IMR-90 (cell line): ENCODE results near the gene KLK8. TPM values are rescaled to one million over a fixed set of nuclear protein-coding genes. Genes with fewer than 3 reads are reported as not detected.

Source experiments
- ATAC-seq: fragments of 200-7000 bp; cut with Tn5 transposase; 2 replicates; pipeline ENCODE4 v1.9.1; 2020; ENCODE audit warnings: low read depth, mild to moderate bottlenecking, moderate library complexity
- BruUV-seq: library from RNA; stranded (reverse); fragments of 400-500 nt; replicated peaks from 2 replicates; lab custom pipeline; 2021; lab: Mats Ljungman, UMichigan
- CTCF ChIA-PET: fragments of 300-600 bp; formaldehyde crosslinking; extraction: SDS; loops from one replicate; lab custom pipeline; 2021; ENCODE audit warnings: antibody characterized with exemption; lab: Yijun Ruan, JAX
- POLR2A ChIA-PET: fragments of 300-600 bp; sonication (Branson Sonifier 250); formaldehyde crosslinking; loops from one replicate; lab custom pipeline; 2022; ENCODE audit warnings: antibody characterized with exemption; ENCODE audit not compliant: unreplicated experiment; lab: Charles Lee
- DNase-seq: peaks from one replicate; pipeline ENCODE4 v3.0.0; 2013
- H2AFZ ChIP-seq: replicated peaks from 2 replicates; pipeline ENCODE3; 2013; ENCODE audit warnings: low read length, mild to moderate bottlenecking; ENCODE audit not compliant: poor library complexity
- H2AK5ac ChIP-seq: 2 replicates; pipeline ENCODE4 v1.6.1; 2013; ENCODE audit warnings: low read depth, low read length, inconsistent platforms
- H2AK9ac ChIP-seq: replicated peaks from 2 replicates; pipeline ENCODE3; 2013; ENCODE audit warnings: mild to moderate bottlenecking, low read depth, low read length, moderate library complexity; ENCODE audit not compliant: poor library complexity
- H2BK120ac ChIP-seq: 2 replicates; pipeline ENCODE4 v1.6.1; 2013; ENCODE audit warnings: low read depth, low read length, inconsistent platforms
- H2BK15ac ChIP-seq: 3 replicates; pipeline ENCODE4 v1.6.1; 2013; ENCODE audit warnings: low read depth, low read length, inconsistent platforms
- H2BK20ac ChIP-seq: 2 replicates; pipeline ENCODE4 v1.6.1; 2013; ENCODE audit warnings: low read depth, mild to moderate bottlenecking, inconsistent platforms, low read length, moderate library complexity
- H2BK5ac ChIP-seq: 2 replicates; pipeline ENCODE4 v1.6.1; 2013; ENCODE audit warnings: mild to moderate bottlenecking, low read depth, low read length, inconsistent platforms; ENCODE audit not compliant: poor library complexity, severe bottlenecking
- H3K14ac ChIP-seq: replicated peaks from 2 replicates; pipeline ENCODE4 v1.6.1; 2013; ENCODE audit warnings: low read depth, low read length, inconsistent platforms
- H3K18ac ChIP-seq: 2 replicates; pipeline ENCODE4 v1.6.1; 2013; ENCODE audit warnings: low read depth, low read length, control low read depth
- H3K23ac ChIP-seq: 2 replicates; pipeline ENCODE4 v1.6.1; 2013; ENCODE audit warnings: low read depth, low read length, inconsistent platforms
- H3K27ac ChIP-seq: 2 replicates; pipeline ENCODE4 v1.5.1; 2013; ENCODE audit warnings: mild to moderate bottlenecking, control low read depth, low read length; ENCODE audit not compliant: insufficient read depth
- H3K27me3 ChIP-seq: 2 replicates; pipeline ENCODE4 v1.6.1; 2013; ENCODE audit warnings: low read length; ENCODE audit not compliant: control insufficient read depth, insufficient read depth
- H3K36me3 ChIP-seq: 2 replicates; pipeline ENCODE4 v1.6.1; 2013; ENCODE audit warnings: low read length, mixed read lengths; ENCODE audit not compliant: control insufficient read depth, insufficient read depth
- H3K4ac ChIP-seq: 2 replicates; pipeline ENCODE4 v1.6.1; 2013; ENCODE audit warnings: low read depth, low read length, inconsistent platforms
- H3K4me1 ChIP-seq: 2 replicates; pipeline ENCODE4 v1.6.1; 2013; ENCODE audit warnings: low read length, mixed read lengths; ENCODE audit not compliant: control insufficient read depth, insufficient read depth
- H3K4me2 ChIP-seq: 2 replicates; pipeline ENCODE4 v1.6.1; 2013; ENCODE audit warnings: low read depth, mild to moderate bottlenecking, control low read depth, low read length, moderate library complexity
- H3K4me3 ChIP-seq: 2 replicates; pipeline ENCODE4 v1.5.1; 2013; ENCODE audit warnings: low read depth, mild to moderate bottlenecking, control low read depth, low read length, moderate library complexity; ENCODE audit not compliant: insufficient read depth
- H3K56ac ChIP-seq: 2 replicates; pipeline ENCODE4 v1.6.1; 2013; ENCODE audit warnings: low read length, inconsistent platforms; ENCODE audit not compliant: insufficient read depth; ENCODE audit errors: extremely low read depth
- H3K79me1 ChIP-seq, 2 experiments: 2 replicates each; pipeline ENCODE4 v1.6.1; 2013; ENCODE audit warnings: low read length in 2 of 2, inconsistent platforms in 1 of 2, low read depth in 1 of 2
- H3K9ac ChIP-seq: 2 replicates; pipeline ENCODE4 v1.6.1; 2013; ENCODE audit warnings: low read depth, low read length, control low read depth
- H3K9me1 ChIP-seq: 2 replicates; pipeline ENCODE4 v1.6.1; 2013; ENCODE audit warnings: low read length, inconsistent platforms; ENCODE audit not compliant: insufficient read depth
- H3K9me3 ChIP-seq: 2 replicates; pipeline ENCODE4 v1.6.1; 2013; ENCODE audit warnings: low read length; ENCODE audit not compliant: control insufficient read depth, insufficient read depth
- H4K20me1 ChIP-seq: 2 replicates; pipeline ENCODE4 v1.6.1; 2013; ENCODE audit warnings: low read length, inconsistent platforms; ENCODE audit not compliant: insufficient read depth
- H4K5ac ChIP-seq: 2 replicates; pipeline ENCODE4 v1.6.1; 2013; ENCODE audit warnings: mild to moderate bottlenecking, low read depth, low read length, control low read depth
- H4K8ac ChIP-seq, 2 experiments: 2 replicates each; pipeline ENCODE4 v1.6.1; 2013; ENCODE audit warnings: low read depth in 2 of 2, low read length in 2 of 2, control low read depth in 1 of 2, inconsistent platforms in 1 of 2
- H4K91ac ChIP-seq: 2 replicates; pipeline ENCODE4 v1.6.1; 2013; ENCODE audit warnings: low read depth, low read length, inconsistent platforms; ENCODE audit not compliant: insufficient read depth
- BHLHE40 ChIP-seq: fragments of 150-350 bp; IDR thresholded peaks from 2 replicates; pipeline ENCODE4 v1.6.1; 2016; ENCODE audit warnings: mild to moderate bottlenecking, low read depth, low read length
- CEBPB ChIP-seq: IDR thresholded peaks from 2 replicates; pipeline ENCODE4 v1.6.1; 2012; ENCODE audit warnings: low read depth, low read length, improper control_type of control experiment
- CHD1 ChIP-seq: IDR thresholded peaks from 2 replicates; pipeline ENCODE4 v1.6.1; 2012; ENCODE audit warnings: low read depth, low read length, improper control_type of control experiment
- FOS ChIP-seq: fragments of 150-350 bp; IDR thresholded peaks from 2 replicates; pipeline ENCODE4 v1.6.1; 2016; ENCODE audit warnings: low read depth, low read length
- MAFK ChIP-seq: IDR thresholded peaks from 2 replicates; pipeline ENCODE4 v1.6.1; 2012; ENCODE audit warnings: low read depth, low read length, improper control_type of control experiment
- MAZ ChIP-seq: IDR thresholded peaks from 2 replicates; pipeline ENCODE4 v1.6.1; 2012; ENCODE audit warnings: low read depth, mild to moderate bottlenecking, low read length, improper control_type of control experiment, moderate library complexity, borderline replicate concordance
- MXI1 ChIP-seq: IDR thresholded peaks from 2 replicates; pipeline ENCODE4 v1.6.1; 2012; ENCODE audit warnings: low read depth, mild to moderate bottlenecking, low read length, moderate library complexity, borderline replicate concordance
- NFE2L2 ChIP-seq: fragments of 150-350 bp; IDR thresholded peaks from 2 replicates; pipeline ENCODE4 v1.6.1; 2016; ENCODE audit warnings: low read depth, mild to moderate bottlenecking, low read length
- RAD21 ChIP-seq: IDR thresholded peaks from 2 replicates; pipeline ENCODE4 v1.6.1; 2012; ENCODE audit warnings: low read length, improper control_type of control experiment
- RCOR1 ChIP-seq: IDR thresholded peaks from 2 replicates; pipeline ENCODE4 v1.6.1; 2012; ENCODE audit warnings: mild to moderate bottlenecking, low read length, improper control_type of control experiment; ENCODE audit not compliant: insufficient replicate concordance
- RFX5 ChIP-seq: IDR thresholded peaks from 2 replicates; pipeline ENCODE4 v1.8.0; 2012; ENCODE audit warnings: low read depth, mild to moderate bottlenecking, low read length, moderate library complexity
- WGBS, 2 experiments: methylation state at CpG; one replicate each; pipeline versions ENCODE4 v1.1.5 to v1.1.7; 2013; ENCODE audit warnings: missing lambda C conversion rate in 2 of 2; ENCODE audit not compliant: insufficient read length in 1 of 2; ENCODE audit errors: extremely low coverage in 2 of 2; 5-methylcytosine and 5-hydroxymethylcytosine counted together
- dilution Hi-C: fragments of 300-500 bp; cut with HindIII; formaldehyde crosslinking; loops from one replicate; pipeline ENCODE4 v1.14.3; 2018; ENCODE audit warnings: low sequenced_read_pairs; ENCODE audit not compliant: unreplicated experiment
- in situ Hi-C: fragments of 300-500 bp; cut with MboI; formaldehyde crosslinking; loops from 3 replicates; pipeline ENCODE4 v1.14.3; 2019; ENCODE audit warnings: low sequenced_read_pairs, inconsistent platforms, mixed read lengths
- intact Hi-C: fragments of 100-400 bp; cut with micrococcal nuclease; formaldehyde crosslinking; loops from 2 replicates; pipeline ENCODE4 v1.10.0; 2022
- polyA plus RNA-seq, 3 experiments: library from polyadenylated mRNA; depleted of rRNA; stranded (reverse); fragments of >200 nt; gene quantifications; 2 replicates each; pipeline ENCODE4 v1.2.3, GENCODE V29; 2012; ENCODE audit warnings: low replicate concordance in 1 of 3
- total RNA-seq: library from RNA; depleted of rRNA; stranded (reverse); fragments of >200 nt; gene quantifications from 2 replicates; pipeline ENCODE4 v1.2.3, GENCODE V29; 2012
- TF ChIP-seq, protein P1 (sequence below): fragments of 150-350 bp; IDR thresholded peaks from 2 replicates; pipeline ENCODE4 v1.6.1; 2016; ENCODE audit warnings: low read depth, mild to moderate bottlenecking, low read length, moderate library complexity, borderline replicate concordance
- TF ChIP-seq, protein P2 (sequence below): conservative IDR thresholded peaks from 2 replicates; pipeline ENCODE4 v1.5.1; 2012; ENCODE audit warnings: mild to moderate bottlenecking, low read depth, low read length, improper control_type of control experiment
- TF ChIP-seq, protein P3 (sequence below): fragments of 150-350 bp; IDR thresholded peaks from 2 replicates; pipeline ENCODE4 v1.6.1; 2017; ENCODE audit warnings: mild to moderate bottlenecking, antibody characterized with exemption, low read length, low read depth

The KLK8 gene
- total and polyA plus RNA-seq, 2 of the 4 experiments (the other 2 are of a cell fraction), result not detected

DNA sequence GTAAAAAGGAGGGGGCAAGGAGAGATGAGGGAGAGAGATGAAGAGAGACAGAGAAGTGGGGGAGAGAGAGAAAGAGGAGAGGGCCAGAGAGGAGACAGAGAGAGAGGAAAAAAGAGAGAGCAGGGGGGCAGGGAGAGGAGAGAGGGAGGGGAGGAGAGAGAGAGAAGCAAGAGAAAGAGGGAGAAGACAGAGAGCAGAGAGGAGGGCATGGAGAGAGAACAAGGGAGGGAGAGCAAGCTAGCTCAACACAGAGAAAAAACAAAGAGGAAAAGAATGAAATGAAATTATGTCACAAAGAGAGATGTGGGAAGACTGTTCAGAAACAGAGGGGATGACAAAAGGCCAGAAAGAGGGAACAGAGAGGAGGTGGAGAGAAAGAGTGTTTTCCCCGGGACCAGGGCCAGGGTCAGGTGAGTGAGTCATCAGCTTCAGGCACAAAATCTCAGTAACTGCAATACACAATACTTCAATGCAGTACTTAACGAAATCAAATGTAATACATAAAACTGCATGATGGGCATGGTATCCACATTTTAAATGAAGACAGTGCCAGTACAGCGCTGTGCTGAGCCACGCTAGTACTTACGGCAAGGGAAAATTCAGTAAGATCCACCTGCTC, 22.5 kb downstream of the KLK8 start:
- intact Hi-C loops (no loop called here), in situ Hi-C loops (no loop called here), dilution Hi-C loops (no loop called here)
- Histone ChIP-seq H3K9me1 (no peaks in the 10 kb centered on the region), H3K56ac (no peak overlapping the region), H2AK9ac (no peak overlapping the region), H3K27ac (no peak overlapping the region), H2AFZ (no peak overlapping the region), H3K36me3 (no peaks in the 10 kb centered on the region), H4K20me1 (no peaks in the 10 kb centered on the region), H2AK5ac (no peak overlapping the region), H4K91ac (no peak overlapping the region), H3K14ac (no peak overlapping the region), H2BK15ac (no peak overlapping the region), H3K27me3 (no peaks in the 10 kb centered on the region), H4K5ac (no peak overlapping the region), H3K18ac (no peak overlapping the region), H3K4me2 (no peak overlapping the region), H2BK20ac (no peak overlapping the region), H3K23ac (no peak overlapping the region), H3K4me1 (no peaks in the 10 kb centered on the region), H3K4ac (no peak overlapping the region), H3K79me1 (no peaks in the 10 kb centered on the region), H3K9me3 (no peaks in the 10 kb centered on the region), H4K8ac (no peak overlapping the region), H2BK120ac (no peak overlapping the region), H3K4me3 (no peak overlapping the region), H2BK5ac (no peak overlapping the region), H3K9ac (no peak overlapping the region)
- DNase-seq (no peak), ATAC-seq (no peak)
- ChIA-PET CTCF (no interaction called here), POLR2A (no interaction called here)
- no TSS peak for BruUV-seq
- WGBS, 2 experiments, result no CpG with 5 or more reads among the region's 5 CpGs
- TF ChIP-seq, protein P1, sequence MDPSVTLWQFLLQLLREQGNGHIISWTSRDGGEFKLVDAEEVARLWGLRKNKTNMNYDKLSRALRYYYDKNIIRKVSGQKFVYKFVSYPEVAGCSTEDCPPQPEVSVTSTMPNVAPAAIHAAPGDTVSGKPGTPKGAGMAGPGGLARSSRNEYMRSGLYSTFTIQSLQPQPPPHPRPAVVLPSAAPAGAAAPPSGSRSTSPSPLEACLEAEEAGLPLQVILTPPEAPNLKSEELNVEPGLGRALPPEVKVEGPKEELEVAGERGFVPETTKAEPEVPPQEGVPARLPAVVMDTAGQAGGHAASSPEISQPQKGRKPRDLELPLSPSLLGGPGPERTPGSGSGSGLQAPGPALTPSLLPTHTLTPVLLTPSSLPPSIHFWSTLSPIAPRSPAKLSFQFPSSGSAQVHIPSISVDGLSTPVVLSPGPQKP, result no peak
- TF ChIP-seq, protein P2, sequence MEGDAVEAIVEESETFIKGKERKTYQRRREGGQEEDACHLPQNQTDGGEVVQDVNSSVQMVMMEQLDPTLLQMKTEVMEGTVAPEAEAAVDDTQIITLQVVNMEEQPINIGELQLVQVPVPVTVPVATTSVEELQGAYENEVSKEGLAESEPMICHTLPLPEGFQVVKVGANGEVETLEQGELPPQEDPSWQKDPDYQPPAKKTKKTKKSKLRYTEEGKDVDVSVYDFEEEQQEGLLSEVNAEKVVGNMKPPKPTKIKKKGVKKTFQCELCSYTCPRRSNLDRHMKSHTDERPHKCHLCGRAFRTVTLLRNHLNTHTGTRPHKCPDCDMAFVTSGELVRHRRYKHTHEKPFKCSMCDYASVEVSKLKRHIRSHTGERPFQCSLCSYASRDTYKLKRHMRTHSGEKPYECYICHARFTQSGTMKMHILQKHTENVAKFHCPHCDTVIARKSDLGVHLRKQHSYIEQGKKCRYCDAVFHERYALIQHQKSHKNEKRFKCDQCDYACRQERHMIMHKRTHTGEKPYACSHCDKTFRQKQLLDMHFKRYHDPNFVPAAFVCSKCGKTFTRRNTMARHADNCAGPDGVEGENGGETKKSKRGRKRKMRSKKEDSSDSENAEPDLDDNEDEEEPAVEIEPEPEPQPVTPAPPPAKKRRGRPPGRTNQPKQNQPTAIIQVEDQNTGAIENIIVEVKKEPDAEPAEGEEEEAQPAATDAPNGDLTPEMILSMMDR, result no peak
- TF ChIP-seq MAZ, result no peak
- no peak for TF ChIP-seq CHD1
- no peak for TF ChIP-seq RAD21
- no peak for TF ChIP-seq NFE2L2
- no peak for TF ChIP-seq MXI1
- no peak for TF ChIP-seq RCOR1
- TF ChIP-seq CEBPB, result no peak
- TF ChIP-seq MAFK, result no peak
- no peak for TF ChIP-seq RFX5
- TF ChIP-seq, protein P3, sequence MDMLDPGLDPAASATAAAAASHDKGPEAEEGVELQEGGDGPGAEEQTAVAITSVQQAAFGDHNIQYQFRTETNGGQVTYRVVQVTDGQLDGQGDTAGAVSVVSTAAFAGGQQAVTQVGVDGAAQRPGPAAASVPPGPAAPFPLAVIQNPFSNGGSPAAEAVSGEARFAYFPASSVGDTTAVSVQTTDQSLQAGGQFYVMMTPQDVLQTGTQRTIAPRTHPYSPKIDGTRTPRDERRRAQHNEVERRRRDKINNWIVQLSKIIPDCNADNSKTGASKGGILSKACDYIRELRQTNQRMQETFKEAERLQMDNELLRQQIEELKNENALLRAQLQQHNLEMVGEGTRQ, result no peak
- no peak for TF ChIP-seq BHLHE40
- no peak for TF ChIP-seq FOS
